Upper lobe of left lung (tissue), 4 donors: ENCODE results near the gene PVRIG.

Experiments used
- EP300 ChIP-seq, 4 donors: sonication (generic); formaldehyde crosslinking; IDR thresholded peaks; one replicate each; pipeline ENCODE4 v1.5.1; 2017; ENCODE audit warnings: antibody characterized with exemption in 4 of 4, control low read depth in 2 of 4
- POLR2A ChIP-seq, 4 donors: fragments of 450-650 bp; IDR thresholded peaks; one replicate each; pipeline ENCODE4 v1.5.1; 2016 to 2017; ENCODE audit warnings: antibody characterized with exemption in 4 of 4, mild to moderate bottlenecking in 2 of 4
- POLR2AphosphoS5 ChIP-seq, 2 donors: sonication (generic); formaldehyde crosslinking; IDR thresholded peaks; one replicate each; pipeline ENCODE4 v1.5.1; 2017; ENCODE audit warnings: antibody characterized with exemption in 2 of 2
- TF ChIP-seq, protein P1 (sequence below), 6 experiments: fragments of 450-650 bp in 4 of 6; fragments of 200-600 bp in 2 of 6; sonication (generic) in 2 of 6; IDR thresholded peaks; one replicate each; pipeline ENCODE4 v1.5.1; 2016 to 2019; ENCODE audit warnings: antibody characterized with exemption in 6 of 6

DNA sequence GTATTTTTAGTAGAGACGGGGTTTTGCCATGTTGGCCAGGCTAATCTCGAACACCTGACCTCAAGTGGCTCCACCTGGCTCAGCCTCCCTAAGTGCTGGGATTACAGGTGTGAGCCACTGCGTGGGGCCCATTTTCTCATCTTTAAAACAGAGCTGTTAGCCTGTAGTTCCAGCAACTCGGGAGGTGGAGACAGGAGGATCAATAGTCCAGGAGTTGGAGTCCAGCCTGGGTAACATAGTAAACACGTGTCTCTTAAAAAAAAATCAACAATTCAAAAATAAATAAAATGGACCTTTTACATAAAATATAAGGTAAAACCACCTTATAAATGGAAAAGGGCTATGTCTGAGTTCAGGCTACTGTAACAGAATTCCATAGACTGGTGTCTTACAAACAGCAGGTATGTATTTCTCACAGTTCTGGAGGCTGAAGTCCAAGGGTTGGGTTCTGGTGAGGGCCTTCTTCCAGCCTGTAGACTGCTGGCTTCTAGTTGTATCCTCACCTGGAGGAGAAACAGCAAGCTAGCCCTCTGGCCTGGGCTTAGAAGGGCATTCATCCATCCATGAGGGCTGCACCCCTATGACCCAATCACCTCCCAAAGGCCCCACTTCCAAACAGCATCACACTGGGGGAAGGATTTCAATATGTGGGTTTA, 7.0 kb upstream of the PVRIG start:
- TF ChIP-seq, protein P1, sequence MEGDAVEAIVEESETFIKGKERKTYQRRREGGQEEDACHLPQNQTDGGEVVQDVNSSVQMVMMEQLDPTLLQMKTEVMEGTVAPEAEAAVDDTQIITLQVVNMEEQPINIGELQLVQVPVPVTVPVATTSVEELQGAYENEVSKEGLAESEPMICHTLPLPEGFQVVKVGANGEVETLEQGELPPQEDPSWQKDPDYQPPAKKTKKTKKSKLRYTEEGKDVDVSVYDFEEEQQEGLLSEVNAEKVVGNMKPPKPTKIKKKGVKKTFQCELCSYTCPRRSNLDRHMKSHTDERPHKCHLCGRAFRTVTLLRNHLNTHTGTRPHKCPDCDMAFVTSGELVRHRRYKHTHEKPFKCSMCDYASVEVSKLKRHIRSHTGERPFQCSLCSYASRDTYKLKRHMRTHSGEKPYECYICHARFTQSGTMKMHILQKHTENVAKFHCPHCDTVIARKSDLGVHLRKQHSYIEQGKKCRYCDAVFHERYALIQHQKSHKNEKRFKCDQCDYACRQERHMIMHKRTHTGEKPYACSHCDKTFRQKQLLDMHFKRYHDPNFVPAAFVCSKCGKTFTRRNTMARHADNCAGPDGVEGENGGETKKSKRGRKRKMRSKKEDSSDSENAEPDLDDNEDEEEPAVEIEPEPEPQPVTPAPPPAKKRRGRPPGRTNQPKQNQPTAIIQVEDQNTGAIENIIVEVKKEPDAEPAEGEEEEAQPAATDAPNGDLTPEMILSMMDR (IDR thresholded peaks at IDR 0.05), result no peak
- TF ChIP-seq POLR2AphosphoS5 (IDR thresholded peaks at IDR 0.05), result no peak
- no peak for TF ChIP-seq POLR2A (IDR thresholded peaks at IDR 0.05)
- TF ChIP-seq EP300 (IDR thresholded peaks at IDR 0.05), result no peak
